GM21447 (cell line): ENCODE measurements around the gene CBARP.

Source experiments
- ATAC-seq: cut with Tn5 transposase; IDR thresholded peaks from one replicate; pipeline ENCODE4 v1.9.1; 2021; ENCODE audit not compliant: unreplicated experiment

The CBARP gene

DNA sequence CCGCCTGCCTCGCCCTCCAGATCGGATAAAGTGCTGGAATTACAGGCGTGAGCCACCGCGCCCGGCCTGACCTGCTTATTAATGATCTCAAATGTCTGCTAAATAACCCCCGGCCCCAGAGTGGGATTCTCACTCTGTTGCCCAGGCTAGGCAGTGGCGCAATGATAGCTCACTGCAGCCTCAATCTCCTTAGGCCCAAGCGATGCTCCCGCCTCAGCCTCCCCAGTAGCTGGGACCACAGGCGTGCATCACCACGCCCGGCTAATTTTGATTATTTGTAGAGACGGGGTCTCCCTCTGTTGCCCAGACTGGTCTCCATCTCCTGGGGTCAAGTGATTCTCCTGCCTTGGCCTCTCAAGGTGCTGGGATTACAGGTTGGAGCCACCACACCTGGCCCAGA, 3.1 kb upstream of the CBARP start:
- no peak for ATAC-seq

DNA sequence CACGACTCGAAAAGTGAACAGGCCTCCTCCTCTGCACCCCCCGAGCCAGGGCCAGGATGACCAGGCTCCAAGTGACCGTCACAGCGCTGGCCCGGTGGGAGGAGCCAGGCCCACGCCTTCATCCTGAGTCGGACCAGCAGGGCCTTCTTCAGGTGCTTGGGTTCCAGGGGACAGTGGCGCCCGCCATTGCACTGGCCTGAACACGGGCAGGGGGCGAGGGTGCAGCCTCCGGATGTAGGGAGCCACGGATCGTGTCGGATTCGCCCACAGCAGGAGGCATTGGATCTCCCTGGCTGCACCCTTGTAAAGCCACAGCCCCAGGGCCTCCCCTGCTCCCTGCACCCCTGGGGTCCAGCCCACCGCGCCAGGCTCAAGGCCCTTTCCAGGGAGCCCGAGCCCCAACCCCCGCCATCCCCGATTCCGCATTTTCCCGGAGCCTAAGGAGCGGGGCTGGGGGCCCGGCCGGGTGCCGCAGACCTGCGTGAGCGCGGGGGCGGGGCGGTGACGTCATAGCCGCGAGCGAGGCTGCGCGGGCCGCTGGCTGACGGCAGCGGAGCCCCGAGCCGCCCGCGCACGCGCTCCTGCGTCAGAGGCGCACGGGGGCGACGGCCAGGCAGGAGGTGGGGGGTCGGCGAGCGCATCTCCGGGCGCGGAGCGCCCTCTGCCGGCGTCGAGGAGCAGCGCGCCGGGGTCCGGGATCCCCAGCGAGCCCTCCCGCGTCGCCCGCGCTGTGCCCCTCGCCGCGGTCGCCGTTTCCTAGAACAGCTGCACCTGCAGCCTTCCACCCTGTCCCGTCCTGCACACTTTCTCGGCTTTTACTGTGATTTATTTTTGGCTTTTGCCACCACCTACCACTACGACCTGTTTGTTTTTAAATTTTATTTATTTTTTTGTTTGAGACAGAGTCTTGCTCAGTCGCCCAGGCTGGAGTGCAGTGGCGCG, 2.3 kb upstream of the CBARP start:
- no peak for ATAC-seq

DNA sequence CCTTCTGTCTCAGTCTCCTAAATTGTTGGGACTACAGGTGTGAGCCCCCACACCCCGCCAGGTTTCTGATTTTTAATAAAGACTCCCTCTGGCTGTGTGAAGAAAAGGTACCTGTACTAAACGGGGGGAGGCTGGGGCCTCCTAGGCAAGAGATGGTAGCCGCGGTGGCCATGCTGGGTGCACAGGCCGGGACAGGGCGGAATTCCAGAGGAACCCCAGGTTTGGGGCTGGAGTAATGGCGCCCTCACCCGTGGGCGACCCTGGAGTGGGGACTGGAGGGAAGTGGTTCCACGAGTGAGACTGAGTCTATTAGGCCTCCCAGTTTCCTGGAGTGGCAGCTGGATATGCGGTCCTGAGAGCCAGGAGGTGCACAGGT, 1.6 kb upstream of the CBARP start:
- no peak for ATAC-seq

DNA sequence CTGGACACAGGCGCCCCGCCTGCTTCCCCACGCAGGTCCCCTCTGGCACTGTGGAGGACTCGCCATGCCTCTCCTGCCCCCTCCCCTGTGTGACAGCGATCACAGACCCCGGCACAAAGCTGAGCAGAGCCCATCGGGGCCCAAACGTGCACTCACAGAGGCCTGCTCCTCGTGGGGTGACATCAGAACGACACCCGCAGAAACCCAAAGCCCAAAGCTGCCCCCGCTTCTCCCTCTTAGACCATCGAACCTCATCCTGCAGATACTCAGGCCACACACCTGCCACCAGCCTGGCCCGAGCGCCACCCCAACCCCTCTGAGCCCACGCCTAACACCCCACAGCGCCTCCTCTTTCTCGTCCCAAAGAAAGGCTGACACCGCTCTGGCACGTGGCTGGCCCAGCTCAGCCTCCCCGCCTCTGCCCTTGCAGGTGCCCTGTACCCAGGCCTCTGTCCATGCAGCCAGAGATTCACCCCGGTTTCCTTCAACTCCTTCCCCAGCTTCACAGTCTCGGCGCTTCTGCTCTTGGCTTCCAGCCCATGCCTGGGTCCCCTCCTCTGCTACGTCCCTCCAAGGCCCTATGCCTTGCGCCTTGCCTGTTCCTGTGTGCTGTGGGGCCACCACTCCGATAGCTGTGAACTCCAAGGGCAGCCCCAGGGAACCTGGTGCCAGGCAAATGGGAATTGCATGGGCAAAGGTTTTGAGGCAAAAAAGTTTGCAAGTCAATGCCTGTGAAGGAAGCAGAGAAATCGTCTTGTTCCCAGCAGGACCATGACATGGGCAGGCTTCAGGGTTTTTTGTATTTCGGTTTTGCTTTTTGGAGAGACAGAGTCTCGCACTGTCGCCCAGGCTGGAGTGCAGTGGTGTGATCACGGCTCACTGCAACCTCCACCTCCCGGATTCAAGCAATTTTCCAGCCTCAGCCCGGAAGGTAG, 831 bp upstream of the CBARP start:
- ATAC-seq = no peak

GRCh38 chr19:1237027-1237659, 662 bp downstream of the CBARP start:
- no peak for ATAC-seq

DNA sequence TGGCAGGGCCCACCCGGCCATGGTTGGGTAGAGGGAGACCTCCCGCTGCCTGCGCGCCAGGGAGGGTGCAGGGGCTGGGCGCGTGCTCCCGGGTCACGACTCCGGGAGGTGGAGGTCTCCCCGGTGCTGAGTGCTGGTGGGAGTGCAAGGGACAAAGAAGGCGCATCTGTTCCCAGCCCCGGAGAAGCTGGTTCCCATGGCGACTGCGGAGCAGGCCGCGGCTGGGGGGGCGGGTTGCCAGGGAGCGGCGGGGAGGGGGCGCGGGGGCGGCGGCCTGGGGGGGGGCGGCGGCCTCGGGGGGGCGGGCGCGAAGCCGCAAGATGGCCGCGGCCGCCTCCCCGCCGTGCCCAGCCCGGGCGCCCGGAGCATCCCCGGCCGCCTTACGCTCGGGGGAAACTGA, 1.2 kb downstream of the CBARP start:
- no peak for ATAC-seq

GRCh38 chr19:1235625-1236538, 1.9 kb downstream of the CBARP start:
- ATAC-seq = no peak

DNA sequence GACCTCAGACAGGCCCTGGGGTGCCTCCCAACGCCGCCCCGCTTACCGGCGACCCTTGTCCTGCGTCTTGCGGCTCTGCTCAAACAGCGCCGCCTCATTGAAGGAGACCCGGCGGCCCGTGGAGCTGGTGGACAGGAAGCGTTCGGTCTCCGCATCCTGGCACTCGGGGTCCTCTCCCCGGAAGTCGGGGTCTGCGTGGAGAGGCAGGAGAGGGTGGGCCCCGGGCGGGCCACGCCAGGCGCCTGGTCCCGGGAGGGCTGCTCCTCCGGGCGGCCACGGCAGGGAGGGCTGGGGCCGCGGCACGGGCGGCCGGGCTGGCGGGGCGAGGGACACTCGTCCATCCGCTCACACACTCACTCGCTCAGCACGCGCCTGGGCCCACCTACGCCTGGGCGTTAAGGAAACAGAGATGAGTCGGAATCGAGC, 2.8 kb downstream of the CBARP start:
- no peak for ATAC-seq

- no peak for ATAC-seq
Observed at GRCh38 chr19:1234051-1234954, 3.5 kb downstream of the CBARP start.

- no peak for ATAC-seq
Observed at GRCh38 chr19:1233115-1233667, 4.6 kb downstream of the CBARP start.

GRCh38 chr19:1232652-1233072, 5.1 kb downstream of the CBARP start:
- no peak for ATAC-seq

DNA sequence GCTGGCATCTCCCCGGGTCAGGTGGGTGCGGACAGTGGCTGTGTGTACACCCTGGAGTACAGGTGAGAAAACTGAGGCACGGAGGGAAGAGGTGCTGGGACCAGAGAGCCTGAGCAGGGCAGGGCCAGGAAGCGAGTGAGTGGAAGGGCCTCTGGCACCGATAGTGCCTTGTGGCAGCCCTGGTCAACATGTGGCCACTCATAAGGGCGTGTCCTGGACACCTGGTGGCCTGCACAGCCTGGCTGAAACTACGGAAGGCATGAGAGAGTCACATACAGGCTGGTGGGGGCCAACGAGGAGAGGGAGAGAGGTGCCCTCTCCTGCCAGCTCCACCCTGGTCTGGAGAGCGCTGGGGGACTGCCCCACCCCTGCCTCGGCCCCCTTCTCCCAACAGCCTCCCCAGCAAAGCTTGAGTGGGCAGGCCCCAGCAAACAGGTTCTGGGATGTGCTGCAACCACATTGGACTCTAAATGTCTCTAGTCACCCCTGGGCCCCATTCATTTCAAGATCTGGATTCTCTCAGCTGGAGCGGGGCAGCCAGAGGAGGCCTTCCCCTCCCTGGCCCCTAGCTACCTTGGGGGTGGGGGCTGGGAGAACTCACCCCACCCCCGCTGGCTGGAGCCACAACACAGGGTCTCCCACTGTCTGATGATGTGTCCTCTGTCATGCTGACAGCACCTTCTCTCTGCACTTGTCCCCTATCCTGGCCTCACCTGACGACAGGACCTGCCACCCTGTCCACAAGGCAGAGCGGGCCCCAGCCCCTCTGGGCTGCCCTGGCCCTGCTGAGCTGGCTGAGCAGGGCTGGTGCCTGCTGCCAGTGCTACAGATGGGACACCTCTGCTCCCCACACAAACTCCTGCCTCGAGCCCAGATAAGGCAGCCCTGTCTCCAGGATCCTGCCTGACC, 5.8 kb downstream of the CBARP start:
- no peak for ATAC-seq

DNA sequence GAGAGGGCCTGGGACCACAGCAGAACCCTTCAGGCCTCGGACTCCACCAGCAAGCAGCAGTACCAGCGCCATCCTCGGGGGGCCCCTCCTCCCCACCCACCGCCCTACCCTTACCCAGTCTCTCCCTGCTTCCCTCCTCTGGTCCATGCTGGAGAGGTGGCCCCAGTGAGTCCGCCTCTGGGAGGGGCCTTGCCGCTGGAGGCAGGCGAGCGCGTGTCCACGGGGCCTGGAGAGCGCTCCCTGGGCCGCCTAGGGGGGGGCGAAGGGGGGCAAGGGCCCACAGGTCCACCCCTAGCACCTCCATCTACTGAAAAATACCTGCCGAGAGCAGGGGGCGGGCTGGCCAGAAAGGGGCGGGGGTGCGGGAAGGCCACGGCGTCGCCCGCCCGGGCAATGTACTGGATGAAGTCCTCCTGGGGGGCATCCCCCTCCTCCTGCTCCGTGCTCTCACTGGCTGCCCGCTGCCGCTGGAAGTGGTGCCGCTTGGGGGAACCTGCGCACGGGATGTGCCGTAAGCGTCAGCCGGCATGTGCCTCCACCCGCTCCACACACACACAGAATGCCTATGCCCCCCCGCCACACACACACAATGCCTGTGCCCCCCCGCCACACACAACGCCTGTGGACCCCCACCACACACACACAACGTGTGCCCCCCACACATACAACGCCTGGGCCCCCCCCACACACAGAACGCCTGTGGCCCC, 6.9 kb downstream of the CBARP start:
- no peak for ATAC-seq

- ATAC-seq = no peak
Observed at GRCh38 chr19:1229924-1230782, 7.7 kb downstream of the CBARP start.

GRCh38 chr19:1229056-1229923, 8.5 kb downstream of the CBARP start:
- no peak for ATAC-seq
